GM12878 (cell line): Measurements from ENCODE around the gene GMPR2. TPM values are rescaled to one million over a fixed set of nuclear protein-coding genes. Genes with fewer than 3 reads are reported as not detected.

ENCODE experiments used
- ATAC-seq: fragments of 200-7000 bp; cut with Tn5 transposase; 3 replicates; pipeline ENCODE4 v1.9.1; 2020; ENCODE audit warnings: mild to moderate bottlenecking, moderate library complexity
- BruUV-seq: library from RNA; stranded (reverse); fragments of 400-500 nt; replicated peaks from 2 replicates; lab custom pipeline; 2021; lab: Mats Ljungman, UMichigan
- CTCF ChIA-PET: fragments of 300-600 bp; sonication (Branson Sonifier 250); formaldehyde crosslinking; extraction: SDS; loops from one replicate; lab custom pipeline; 2021; ENCODE audit warnings: inconsistent platforms; lab: Yijun Ruan, JAX
- POLR2A ChIA-PET: fragments of 350-600 bp; formaldehyde crosslinking; extraction: SDS; loops from one replicate; lab custom pipeline; 2021; ENCODE audit warnings: inconsistent platforms; lab: Charles Lee
- RAD21 ChIA-PET: fragments of 300-600 bp; sonication (Branson Sonifier 250); formaldehyde crosslinking; loops from one replicate; lab custom pipeline; 2023; ENCODE audit warnings: antibody characterized with exemption; ENCODE audit not compliant: unreplicated experiment; lab: Charles Lee
- SMC1A ChIA-PET: fragments of 300-600 bp; sonication (Branson Sonifier 250); formaldehyde crosslinking; loops from one replicate; lab custom pipeline; 2023; ENCODE audit not compliant: unreplicated experiment, uncharacterized antibody; lab: Charles Lee
- DNase-seq: peaks from one replicate; pipeline ENCODE4 v3.0.0-alpha.2; 2011; ENCODE audit warnings: low read depth, low spot score
- FAIRE-seq: peaks from 3 replicates; lab custom pipeline; 2011; peaks lifted over from hg19 to GRCh38; lab: Jason Lieb, UNC
- H2AFZ ChIP-seq: 2 replicates; pipeline ENCODE4 v1.6.0; 2011; ENCODE audit warnings: low read depth, low read length, control low read depth; ENCODE audit not compliant: control insufficient read depth
- H3K27ac ChIP-seq: 2 replicates; pipeline ENCODE4 v1.5.1; 2011; ENCODE audit warnings: control low read depth; ENCODE audit not compliant: control insufficient read depth, insufficient read depth
- H3K27me3 ChIP-seq, 2 experiments: replicated peaks in 1 of 2; 2 replicates each; pipeline versions ENCODE4 v1.6.0 to v1.6.1; 2011; ENCODE audit warnings: low read length in 1 of 2; ENCODE audit not compliant: control insufficient read depth in 2 of 2, insufficient read depth in 2 of 2
- H3K36me3 ChIP-seq, 2 experiments: 2 replicates each; pipeline ENCODE4 v1.5.1; 2011; ENCODE audit warnings: low read length in 1 of 2; ENCODE audit not compliant: control insufficient read depth in 2 of 2, insufficient read depth in 2 of 2
- H3K4me1 ChIP-seq: 2 replicates; pipeline ENCODE4 v1.6.1; 2011; ENCODE audit warnings: mild to moderate bottlenecking, low read length, moderate library complexity, mixed read lengths; ENCODE audit not compliant: control insufficient read depth, insufficient read depth
- H3K4me2 ChIP-seq: 2 replicates; pipeline ENCODE4 v1.6.0; 2011; ENCODE audit warnings: control low read depth; ENCODE audit not compliant: control insufficient read depth, insufficient read depth
- H3K4me3 ChIP-seq: fragments of 200-600 bp; sonication (generic); 2 replicates; pipeline ENCODE4 v1.5.1; 2016
- H3K79me2 ChIP-seq: 2 replicates; pipeline ENCODE4 v1.6.0; 2011; ENCODE audit warnings: low read length; ENCODE audit not compliant: control insufficient read depth, insufficient read depth
- H3K9ac ChIP-seq: 2 replicates; pipeline ENCODE4 v1.8.0; 2011; ENCODE audit warnings: low read length, control low read depth, mixed read lengths; ENCODE audit not compliant: control insufficient read depth, insufficient read depth
- H3K9me3 ChIP-seq: replicated peaks from 3 replicates; pipeline ENCODE4 v1.5.1; 2011; ENCODE audit warnings: mild to moderate bottlenecking, low read length; ENCODE audit not compliant: control insufficient read depth, insufficient read depth
- H4K20me1 ChIP-seq: 2 replicates; pipeline ENCODE4 v1.6.0; 2011; ENCODE audit not compliant: control insufficient read depth, insufficient read depth
- BHLHE40 ChIP-seq, 2 experiments: fragments of 450-650 bp in 1 of 2; IDR thresholded peaks; 2 replicates each; pipeline ENCODE4 v1.6.1; 2011 to 2017; ENCODE audit warnings: low read depth in 2 of 2, borderline replicate concordance in 1 of 2, improper control_type of control experiment in 1 of 2, low read length in 1 of 2, mild to moderate bottlenecking in 1 of 2
- HDAC2 ChIP-seq: fragments of 200-600 bp; sonication (generic); IDR thresholded peaks from 2 replicates; pipeline ENCODE4 v1.6.1; 2017
- MEF2A ChIP-seq: IDR thresholded peaks from 2 replicates; pipeline ENCODE4 v1.6.1; 2011; ENCODE audit warnings: low read depth, mild to moderate bottlenecking, low read length, moderate library complexity; ENCODE audit not compliant: insufficient read depth
- USF2 ChIP-seq: IDR thresholded peaks from 2 replicates; pipeline ENCODE4 v1.6.1; 2011; ENCODE audit warnings: low read depth, low read length, improper control_type of control experiment, borderline replicate concordance
- WGBS: methylation state at CpG from one replicate; pipeline ENCODE4 v1.1.6; 2016; ENCODE audit warnings: low lambda C conversion rate; ENCODE audit not compliant: insufficient replicate concordance, insufficient coverage; ENCODE audit errors: missing lambda C conversion rate; 5-methylcytosine and 5-hydroxymethylcytosine counted together
- in situ Hi-C: fragments of 300-500 bp; cut with MboI; formaldehyde crosslinking; loops from 9 replicates; pipeline ENCODE4 v1.14.3; 2018; ENCODE audit warnings: mixed read lengths
- intact Hi-C: fragments of 100-400 bp; cut with micrococcal nuclease; formaldehyde crosslinking; loops from one replicate; pipeline ENCODE4 v1.14.2; 2022; ENCODE audit not compliant: unreplicated experiment
- polyA plus RNA-seq, 11 experiments: library from polyadenylated mRNA; depleted of rRNA in 4 of 11; unstranded in 6 of 11; stranded (reverse) in 5 of 11; fragments of >200 nt; fragmentation: Nextera tagmentation in 4 of 11; fragmentation: Illumina TruSeq in 1 of 11; extraction: Ambion mirVana in 4 of 11; extraction: Trizol in 1 of 11; gene quantifications; 1 replicate in 1 of 11; 2 replicates in 10 of 11; pipeline versions ENCODE4 v1.2.1 to v1.2.3, GENCODE V29; 2011 to 2016; ENCODE audit warnings: inconsistent platforms in 2 of 11, missing spikeins in 2 of 11, low read depth in 1 of 11
- total RNA-seq, 4 experiments: library from RNA; depleted of rRNA in 3 of 4; stranded (reverse); fragments of >200 nt in 3 of 4; fragmentation: Illumina TruSeq in 1 of 4; extraction: Trizol in 1 of 4; gene quantifications; 2 replicates each; pipeline versions ENCODE4 v1.2.1 to v1.2.3, GENCODE V29; 2013 to 2021

Gene GMPR2
- total and polyA plus RNA-seq, 10 of the 15 experiments (the other 5 are each of a cell fraction or from before 2014, with no cell fraction given): 55.1 to 80.3 (median 61.5) TPM

GRCh38 chr14:24234095-24235005 is 1.6 kb downstream of the GMPR2 start (continued):
- no peak for TF ChIP-seq USF2
- no peak for TF ChIP-seq HDAC2

GRCh38 chr14:24235804-24236688 is 3.3 kb downstream of the GMPR2 start:
- in situ Hi-C loops: no loop called here
- no peak overlapping the region for H2AFZ ChIP-seq
- POLR2A ChIA-PET: interaction anchor here (1.4 to 1.9 kb wide), 4 partner anchors 11 to 74 kb away, joined by 3 to 8 read pairs (median 6); partner anchors contain the start of genes IRF9 and MDP1
- BruUV-seq: no TSS peak
- peaks cover 11 to 50% of the 10 kb centered on the region in 2 experiments for H3K36me3 ChIP-seq
- TF ChIP-seq MEF2A (no peak), BHLHE40 (IDR thresholded peaks at IDR 0.05; ENCODE audit: borderline replicate concordance in 1 of 2, low read depth in 2 of 2, low read length in 1 of 2) (no peak)
- ATAC-seq (no peak), DNase-seq (no peak), FAIRE-seq (no peak)
- H3K9ac ChIP-seq: no peak overlapping the region
- H3K4me3 ChIP-seq: no peak overlapping the region
- RAD21 ChIA-PET: interaction anchor here (1.1 to 1.3 kb wide), 2 partner anchors 61 to 73 kb away, joined by 3 read pairs; no protein-coding TSS in a partner anchor
- H4K20me1 ChIP-seq: no peaks in the 10 kb centered on the region
- 91% methylated on average over 5 of the region's 5 CpGs for WGBS
- H3K4me2 ChIP-seq: no peak overlapping the region
- H3K79me2 ChIP-seq: peaks cover 35% of the 10 kb centered on the region
- no peak overlapping the region for H3K27ac ChIP-seq
- H3K9me3 ChIP-seq: no peaks in the 10 kb centered on the region
- CTCF ChIA-PET: interaction anchor here (0.7 to 3.0 kb wide), 9 partner anchors 20 to 128 kb away, joined by 3 to 11 read pairs (median 6); partner anchors contain the start of genes CHMP4A, CIDEB and MDP1
- intact Hi-C loops: no loop called here
- SMC1A ChIA-PET: interaction anchor here (0.6 to 2.8 kb wide), 8 partner anchors 16 to 188 kb away, joined by 3 to 12 read pairs (median 4); partner anchors contain the start of genes CHMP4A, IPO4 and MDP1
- peaks cover 15% of the 10 kb centered on the region for H3K4me1 ChIP-seq
- no peaks in the 10 kb centered on the region for H3K27me3 ChIP-seq
